B cell (primary cell): ENCODE results near the gene HLX. TPM values are rescaled to one million over a fixed set of nuclear protein-coding genes. Genes with fewer than 3 reads are reported as not detected.

Experiments
- ATAC-seq: fragments of 200-7000 bp; cut with Tn5 transposase; one replicate; pipeline ENCODE4 v1.10.0; 2021; ENCODE audit warnings: low read depth, mild to moderate bottlenecking, moderate number of reproducible peaks, moderate library complexity
- CTCF ChIA-PET: fragments of 350-600 bp; sonication (Branson Sonifier 250); formaldehyde crosslinking; loops from one replicate; lab custom pipeline; 2021; ENCODE audit warnings: antibody characterized with exemption, inconsistent platforms; lab: Charles Lee
- POLR2A ChIA-PET: fragments of 350-600 bp; sonication (Branson Sonifier 250); formaldehyde crosslinking; loops from one replicate; lab custom pipeline; 2021; ENCODE audit warnings: antibody characterized with exemption; lab: Charles Lee
- DNase-seq: peaks from one replicate; pipeline ENCODE4 v3.0.0; 2013
- H2AFZ ChIP-seq: 2 replicates; pipeline ENCODE4 v1.6.1; 2012; ENCODE audit warnings: mild to moderate bottlenecking, low read depth, low read length; ENCODE audit not compliant: insufficient read depth, poor library complexity, severe bottlenecking
- H3K27ac ChIP-seq, 2 donors: 1 replicate in 1 of 2; 2 replicates in 1 of 2; pipeline ENCODE4 v1.5.1; 2012 to 2013; ENCODE audit warnings: low read length in 2 of 2, mild to moderate bottlenecking in 2 of 2, moderate library complexity in 1 of 2
- H3K27me3 ChIP-seq, 4 experiments: fragments of 200-600 bp in 1 of 4; sonication (generic) in 1 of 4; replicated peaks in 1 of 4; 1 replicate in 2 of 4; 2 replicates in 2 of 4; pipeline versions ENCODE4 v1.6.1 to v1.7.0; 2013 to 2016; ENCODE audit warnings: low read length in 3 of 4, mild to moderate bottlenecking in 2 of 4, mixed read lengths in 1 of 4, moderate library complexity in 1 of 4; ENCODE audit not compliant: insufficient read depth in 4 of 4, control insufficient read depth in 3 of 4; ENCODE audit errors: control extremely low read depth in 1 of 4
- H3K36me3 ChIP-seq, 2 experiments: replicated peaks in 1 of 2; 1 replicate in 1 of 2; 2 replicates in 1 of 2; pipeline versions ENCODE4 v1.6.1 to v1.7.1; 2013; ENCODE audit warnings: low read length in 1 of 2; ENCODE audit not compliant: insufficient read depth in 2 of 2, control insufficient read depth in 1 of 2; ENCODE audit errors: control extremely low read depth in 1 of 2, extremely low read depth in 1 of 2
- H3K4me1 ChIP-seq, 2 donors: fragments of 200-600 bp in 1 of 2; sonication (generic) in 1 of 2; 1 replicate in 1 of 2; 2 replicates in 1 of 2; pipeline versions ENCODE4 v1.5.1 to v1.6.1; 2013 to 2017; ENCODE audit warnings: low read length in 2 of 2; ENCODE audit not compliant: control insufficient read depth in 2 of 2, insufficient read depth in 2 of 2
- H3K4me2 ChIP-seq: replicated peaks from 2 replicates; pipeline ENCODE3; 2012; ENCODE audit warnings: mild to moderate bottlenecking, low read depth, low read length; ENCODE audit not compliant: poor library complexity, severe bottlenecking
- H3K4me3 ChIP-seq, 5 experiments: fragments of 200-600 bp in 1 of 5; sonication (generic) in 1 of 5; 1 replicate in 3 of 5; 2 replicates in 2 of 5; pipeline versions ENCODE4 v1.5.1 to v1.7.0; 2011 to 2016; ENCODE audit warnings: low read length in 4 of 5, mild to moderate bottlenecking in 4 of 5, low read depth in 2 of 5, control low read depth in 1 of 5, moderate library complexity in 1 of 5; ENCODE audit not compliant: insufficient read depth in 1 of 5; ENCODE audit errors: control extremely low read depth in 1 of 5, extremely low read depth in 1 of 5
- H3K79me2 ChIP-seq: fragments of 200-600 bp; sonication (generic); one replicate; pipeline ENCODE4 v1.6.0; 2016; ENCODE audit warnings: low read length; ENCODE audit not compliant: control insufficient read depth, insufficient read depth
- H3K9ac ChIP-seq: fragments of 200-600 bp; sonication (generic); 2 replicates; pipeline ENCODE4 v1.6.1; 2017; ENCODE audit warnings: mild to moderate bottlenecking, low read length, moderate library complexity
- H3K9me3 ChIP-seq, 3 donors: one replicate each; pipeline versions ENCODE4 v1.6.1 to v1.7.1; 2013; ENCODE audit warnings: low read length in 2 of 3; ENCODE audit not compliant: control insufficient read depth in 2 of 3, insufficient read depth in 1 of 3; ENCODE audit errors: control extremely low read depth in 1 of 3
- H4K20me1 ChIP-seq: 2 replicates; pipeline ENCODE4 v1.6.0; 2012; ENCODE audit warnings: mild to moderate bottlenecking, low read length; ENCODE audit not compliant: insufficient read depth, control insufficient read depth, poor library complexity, severe bottlenecking
- H3K27ac Mint-ChIP-seq: one replicate; pipeline ENCODE4 v1.8.0; 2021; ENCODE audit warnings: mixed read lengths
- H3K27me3 Mint-ChIP-seq: one replicate; pipeline ENCODE4 v1.8.0; 2021; ENCODE audit warnings: mixed read lengths
- H3K4me1 Mint-ChIP-seq: one replicate; pipeline ENCODE4 v1.8.0; 2021; ENCODE audit warnings: mixed read lengths
- H3K4me3 Mint-ChIP-seq: one replicate; pipeline ENCODE4 v1.8.0; 2021; ENCODE audit warnings: mixed read lengths
- H3K9me3 Mint-ChIP-seq: one replicate; pipeline ENCODE4 v1.8.0; 2022; ENCODE audit warnings: mixed read lengths; ENCODE audit not compliant: insufficient read depth
- EZH2 ChIP-seq: IDR thresholded peaks from 2 replicates; pipeline ENCODE4 v1.6.1; 2012; ENCODE audit warnings: borderline replicate concordance, low read depth, mild to moderate bottlenecking, moderate library complexity, low read length; ENCODE audit not compliant: insufficient read depth, poor library complexity, severe bottlenecking
- WGBS: methylation state at CpG from one replicate; pipeline ENCODE4 v1.1.5; 2013; ENCODE audit warnings: missing lambda C conversion rate; ENCODE audit not compliant: insufficient coverage; 5-methylcytosine and 5-hydroxymethylcytosine counted together
- intact Hi-C: fragments of 100-400 bp; cut with micrococcal nuclease; formaldehyde crosslinking; loops from one replicate; pipeline ENCODE4 v1.10.0; 2022
- polyA plus RNA-seq: library from polyadenylated mRNA; depleted of rRNA; stranded (reverse); fragments of >200 nt; gene quantifications from 2 replicates; pipeline ENCODE4 v1.2.3, GENCODE V29; 2012
- total RNA-seq, 2 donors: library from RNA; stranded (reverse); fragments of 120-200 nt in 1 of 2; gene quantifications; 1 replicate in 1 of 2; 2 replicates in 1 of 2; pipeline versions ENCODE4 v1.2.3 to v1.2.4, GENCODE V29; 2013 to 2022
- TF ChIP-seq, protein P1 (sequence below): fragments of 200-600 bp; IDR thresholded peaks from one replicate; pipeline ENCODE4 v1.8.0; 2022; ENCODE audit warnings: antibody characterized with exemption, mild to moderate bottlenecking

The HLX gene
- total and polyA plus RNA-seq, 2 donors (not counting 1 experiment from before 2014, with no cell fraction given) = 3.4 to 9.1 TPM

DNA sequence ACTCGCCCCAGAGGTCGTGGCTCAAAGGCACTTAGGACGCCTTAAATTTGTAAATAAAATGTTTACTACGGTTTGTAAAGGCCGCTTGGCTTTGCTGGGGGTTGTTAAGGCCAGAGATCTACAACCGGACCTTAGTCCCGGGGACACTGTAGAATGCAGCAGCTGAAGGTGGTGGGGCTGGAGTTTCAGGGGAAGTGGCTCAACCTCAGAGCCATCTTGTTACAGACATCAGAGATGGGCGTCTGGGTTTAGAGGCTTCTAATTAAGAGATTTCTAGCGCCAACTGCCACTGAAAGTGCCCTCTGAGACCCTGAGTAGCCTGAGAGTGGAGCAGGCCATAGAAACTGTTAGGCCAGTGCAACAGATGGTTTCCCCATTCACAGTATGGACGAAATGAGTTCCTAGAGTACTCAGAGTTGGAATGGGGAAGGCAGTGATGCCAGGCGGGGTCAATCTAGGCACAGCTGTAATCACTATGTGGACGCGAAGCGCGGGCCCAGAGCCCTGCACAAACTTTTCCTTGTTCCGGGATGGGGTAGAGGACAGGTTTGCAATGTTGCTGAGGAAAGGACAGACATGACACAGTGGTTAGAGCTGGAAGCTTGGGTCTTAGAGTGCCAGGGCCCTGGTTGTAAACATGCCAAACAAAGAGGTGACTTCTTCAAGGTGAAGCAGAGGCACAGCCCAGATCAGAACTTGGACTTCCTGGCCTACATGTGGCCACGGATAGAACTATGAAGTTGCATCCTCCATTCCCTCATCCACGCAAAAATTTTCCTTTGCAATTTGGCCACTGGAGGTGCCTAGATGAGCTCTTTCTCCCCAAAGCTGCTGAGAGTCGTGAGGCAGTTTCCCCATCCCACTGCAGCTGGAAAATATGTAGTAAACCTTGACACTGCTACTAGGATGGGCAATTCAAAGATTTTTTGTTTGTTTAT, 6.0 kb downstream of the HLX start:
- Histone ChIP-seq H2AFZ (no peak overlapping the region), H3K36me3 (no peaks in the 10 kb centered on the region), H3K9ac (no peak overlapping the region), H4K20me1 (no peaks in the 10 kb centered on the region), H3K27me3 (peaks cover 0 to 64% (median 38%) of the 10 kb centered on the region in 4 experiments), H3K4me2 (no peak overlapping the region), H3K27ac (no peak overlapping the region), H3K4me3 (no peak overlapping the region), H3K9me3 (peaks cover 0 to 35% (median 0%) of the 10 kb centered on the region in 3 donors), H3K79me2 (no peaks in the 10 kb centered on the region), H3K4me1 (peaks cover 28 to 30% of the 10 kb centered on the region in 2 donors)
- ATAC-seq = no peak
- H3K27ac Mint-ChIP-seq = no peak overlapping the region
- no peak overlapping the region for H3K4me3 Mint-ChIP-seq
- WGBS = 95% methylated on average over 16 of the region's 19 CpGs
- POLR2A ChIA-PET = no interaction called here
- H3K9me3 Mint-ChIP-seq = no peaks in the 10 kb centered on the region
- CTCF ChIA-PET = interaction anchor here (1.9 kb wide), 1 partner anchor 10 kb away, joined by 5 read pairs; no protein-coding TSS in a partner anchor
- no peak for TF ChIP-seq EZH2
- TF ChIP-seq, protein P1, sequence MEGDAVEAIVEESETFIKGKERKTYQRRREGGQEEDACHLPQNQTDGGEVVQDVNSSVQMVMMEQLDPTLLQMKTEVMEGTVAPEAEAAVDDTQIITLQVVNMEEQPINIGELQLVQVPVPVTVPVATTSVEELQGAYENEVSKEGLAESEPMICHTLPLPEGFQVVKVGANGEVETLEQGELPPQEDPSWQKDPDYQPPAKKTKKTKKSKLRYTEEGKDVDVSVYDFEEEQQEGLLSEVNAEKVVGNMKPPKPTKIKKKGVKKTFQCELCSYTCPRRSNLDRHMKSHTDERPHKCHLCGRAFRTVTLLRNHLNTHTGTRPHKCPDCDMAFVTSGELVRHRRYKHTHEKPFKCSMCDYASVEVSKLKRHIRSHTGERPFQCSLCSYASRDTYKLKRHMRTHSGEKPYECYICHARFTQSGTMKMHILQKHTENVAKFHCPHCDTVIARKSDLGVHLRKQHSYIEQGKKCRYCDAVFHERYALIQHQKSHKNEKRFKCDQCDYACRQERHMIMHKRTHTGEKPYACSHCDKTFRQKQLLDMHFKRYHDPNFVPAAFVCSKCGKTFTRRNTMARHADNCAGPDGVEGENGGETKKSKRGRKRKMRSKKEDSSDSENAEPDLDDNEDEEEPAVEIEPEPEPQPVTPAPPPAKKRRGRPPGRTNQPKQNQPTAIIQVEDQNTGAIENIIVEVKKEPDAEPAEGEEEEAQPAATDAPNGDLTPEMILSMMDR = no peak
- no peak for DNase-seq
- intact Hi-C loops = no loop called here
- H3K4me1 Mint-ChIP-seq = peaks cover 31% of the 10 kb centered on the region
- peaks cover 43% of the 10 kb centered on the region for H3K27me3 Mint-ChIP-seq

DNA sequence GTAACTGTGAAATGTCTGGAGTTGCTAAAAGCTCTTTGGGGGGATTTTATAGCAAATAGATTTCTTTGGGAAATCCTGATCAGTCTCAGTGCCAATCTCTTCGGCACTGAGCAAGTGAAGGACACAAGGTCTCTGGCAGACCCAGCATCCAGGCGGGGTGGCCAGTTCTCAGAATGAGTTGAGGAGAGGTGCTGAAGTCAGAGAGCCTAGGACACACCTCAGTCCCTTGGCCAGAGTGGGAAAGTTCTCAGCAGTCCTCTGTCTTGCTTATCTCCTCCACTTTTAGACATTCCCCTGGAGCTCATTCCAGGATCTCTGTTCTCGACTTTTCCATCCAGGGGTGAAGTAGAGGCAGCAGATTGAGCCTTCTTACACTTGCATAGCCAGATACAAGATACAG, 6.7 kb downstream of the HLX start:
- Histone ChIP-seq H3K27ac (no peak overlapping the region), H3K4me2 (no peak overlapping the region), H4K20me1 (no peaks in the 10 kb centered on the region), H3K4me3 (no peak overlapping the region), H2AFZ (no peak overlapping the region), H3K4me1 (peaks cover 28% of the 10 kb centered on the region in 2 donors), H3K36me3 (no peaks in the 10 kb centered on the region), H3K9ac (no peak overlapping the region), H3K27me3 (peaks cover 0 to 66% (median 42%) of the 10 kb centered on the region in 4 experiments), H3K79me2 (no peaks in the 10 kb centered on the region), H3K9me3 (peaks cover 0 to 31% (median 0%) of the 10 kb centered on the region in 3 donors)
- no peak overlapping the region for H3K27ac Mint-ChIP-seq
- no peaks in the 10 kb centered on the region for H3K9me3 Mint-ChIP-seq
- peaks cover 45% of the 10 kb centered on the region for H3K27me3 Mint-ChIP-seq
- WGBS = 80% methylated on average over 1 of the region's 3 CpGs
- H3K4me3 Mint-ChIP-seq = no peak overlapping the region
- ChIA-PET CTCF (interaction anchor here (1.9 kb wide), 1 partner anchor 9 kb away, joined by 5 read pairs; no protein-coding TSS in a partner anchor), POLR2A (no interaction called here)
- intact Hi-C loops = no loop called here
- peaks cover 29% of the 10 kb centered on the region for H3K4me1 Mint-ChIP-seq
- ATAC-seq (no peak), DNase-seq (no peak)
- TF ChIP-seq EZH2 = no peak
- TF ChIP-seq, protein P1 = no peak
